A673 (cell line): Measurements from ENCODE around the gene CD244. TPM values are rescaled to one million over a fixed set of nuclear protein-coding genes. Genes with fewer than 3 reads are reported as not detected.

ENCODE experiments used
- BruUV-seq: library from RNA; stranded (reverse); fragments of 400-500 nt; replicated peaks from 2 replicates; lab custom pipeline; 2021; lab: Mats Ljungman, UMichigan
- CTCF ChIA-PET: fragments of 300-600 bp; sonication (Branson Sonifier 250); formaldehyde crosslinking; loops from one replicate; lab custom pipeline; 2022; ENCODE audit warnings: antibody characterized with exemption; lab: Charles Lee
- POLR2A ChIA-PET: fragments of 300-600 bp; sonication (Branson Sonifier 250); formaldehyde crosslinking; loops from one replicate; lab custom pipeline; 2022; ENCODE audit warnings: antibody characterized with exemption; ENCODE audit not compliant: low non-redundant PET; lab: Charles Lee
- DNase-seq: peaks from one replicate; pipeline ENCODE4 v3.0.0-alpha.2; 2015; ENCODE audit warnings: low spot score
- H3K27ac ChIP-seq: fragments of 200-600 bp; sonication (generic); 2 replicates; pipeline ENCODE4 v1.5.1; 2016; ENCODE audit warnings: mixed run types, low read depth, mild to moderate bottlenecking, mixed read lengths, antibody characterized with exemption, low read length; ENCODE audit not compliant: poor library complexity, severe bottlenecking
- H3K27me3 ChIP-seq: fragments of 200-600 bp; sonication (generic); replicated peaks from 2 replicates; pipeline ENCODE4 v1.6.1; 2017; ENCODE audit warnings: mixed run types, low read depth, mild to moderate bottlenecking, mixed read lengths, antibody characterized with exemption, low read length; ENCODE audit not compliant: insufficient read depth, poor library complexity
- H3K36me3 ChIP-seq: fragments of 200-600 bp; sonication (generic); 2 replicates; pipeline ENCODE4 v1.6.1; 2016; ENCODE audit warnings: mixed run types, mild to moderate bottlenecking, mixed read lengths, antibody characterized with exemption, low read length; ENCODE audit not compliant: insufficient read depth, poor library complexity, severe bottlenecking
- H3K4me1 ChIP-seq: fragments of 200-600 bp; sonication (generic); 2 replicates; pipeline ENCODE4 v1.6.1; 2017; ENCODE audit warnings: mixed run types, mild to moderate bottlenecking, mixed read lengths, antibody characterized with exemption, low read length; ENCODE audit not compliant: insufficient read depth, poor library complexity, severe bottlenecking
- H3K4me3 ChIP-seq: fragments of 200-600 bp; sonication (generic); 2 replicates; pipeline ENCODE4 v1.5.1; 2016; ENCODE audit warnings: low read depth, mixed run types, mild to moderate bottlenecking, mixed read lengths, low read length; ENCODE audit not compliant: poor library complexity, severe bottlenecking
- H3K9me3 ChIP-seq: fragments of 200-600 bp; sonication (generic); 2 replicates; pipeline ENCODE4 v1.6.1; 2016; ENCODE audit warnings: mixed run types, low read depth, mild to moderate bottlenecking, mixed read lengths, antibody characterized with exemption, low read length; ENCODE audit not compliant: poor library complexity, severe bottlenecking
- EZH2 ChIP-seq: fragments of 200-600 bp; sonication (generic); IDR thresholded peaks from 2 replicates; pipeline ENCODE4 v1.6.1; 2017; ENCODE audit warnings: borderline replicate concordance, low read depth, mild to moderate bottlenecking, mixed read lengths, antibody characterized with exemption, low read length; ENCODE audit not compliant: poor library complexity, severe bottlenecking
- intact Hi-C: fragments of 100-400 bp; cut with micrococcal nuclease; formaldehyde crosslinking; loops from one replicate; pipeline ENCODE4 v1.10.0; 2022; ENCODE audit not compliant: unreplicated experiment
- total RNA-seq: library from RNA; stranded (reverse); gene quantifications from 2 replicates; pipeline ENCODE4 v1.2.3, GENCODE V29; 2021
- TF ChIP-seq, protein P1 (sequence below): fragments of 300-800, 200-600 bp; sonication (generic); conservative IDR thresholded peaks from 2 replicates; pipeline ENCODE4 v1.5.1; 2017; ENCODE audit warnings: low read depth, mild to moderate bottlenecking, antibody characterized with exemption, low read length, moderate library complexity, mixed read lengths

Gene CD244
- total RNA-seq, 1 experiment from 2014 or later, result not detected

DNA sequence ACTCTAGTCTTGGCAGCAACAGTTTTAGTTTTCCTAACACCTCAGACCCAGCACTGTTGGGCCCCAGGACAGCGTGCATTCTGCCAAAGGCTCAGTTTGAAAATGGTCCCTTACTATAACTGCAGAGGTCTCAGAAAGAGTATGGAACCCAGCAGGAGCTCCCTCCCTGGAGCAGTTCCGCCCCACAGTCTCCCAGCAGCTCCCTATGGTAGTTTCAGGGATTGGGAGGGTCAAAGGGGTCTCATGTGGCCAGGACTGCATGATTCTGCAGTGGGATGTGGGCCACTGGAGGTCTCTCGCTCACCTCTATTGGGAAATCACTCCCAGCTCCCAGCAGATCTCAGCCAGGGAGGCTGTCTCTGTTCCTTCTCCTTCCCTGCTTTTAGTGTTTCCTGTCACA, 54.4 kb downstream of the CD244 start:
- Histone ChIP-seq H3K9me3 (peaks cover 12% of the 10 kb centered on the region), H3K27me3 (peaks cover 3% of the 10 kb centered on the region), H3K4me3 (no peak overlapping the region), H3K27ac (no peak overlapping the region), H3K36me3 (no peaks in the 10 kb centered on the region), H3K4me1 (no peaks in the 10 kb centered on the region)
- ChIA-PET POLR2A (no interaction called here), CTCF (no interaction called here)
- DNase-seq, result no peak
- no peak for TF ChIP-seq EZH2
- TF ChIP-seq, protein P1, sequence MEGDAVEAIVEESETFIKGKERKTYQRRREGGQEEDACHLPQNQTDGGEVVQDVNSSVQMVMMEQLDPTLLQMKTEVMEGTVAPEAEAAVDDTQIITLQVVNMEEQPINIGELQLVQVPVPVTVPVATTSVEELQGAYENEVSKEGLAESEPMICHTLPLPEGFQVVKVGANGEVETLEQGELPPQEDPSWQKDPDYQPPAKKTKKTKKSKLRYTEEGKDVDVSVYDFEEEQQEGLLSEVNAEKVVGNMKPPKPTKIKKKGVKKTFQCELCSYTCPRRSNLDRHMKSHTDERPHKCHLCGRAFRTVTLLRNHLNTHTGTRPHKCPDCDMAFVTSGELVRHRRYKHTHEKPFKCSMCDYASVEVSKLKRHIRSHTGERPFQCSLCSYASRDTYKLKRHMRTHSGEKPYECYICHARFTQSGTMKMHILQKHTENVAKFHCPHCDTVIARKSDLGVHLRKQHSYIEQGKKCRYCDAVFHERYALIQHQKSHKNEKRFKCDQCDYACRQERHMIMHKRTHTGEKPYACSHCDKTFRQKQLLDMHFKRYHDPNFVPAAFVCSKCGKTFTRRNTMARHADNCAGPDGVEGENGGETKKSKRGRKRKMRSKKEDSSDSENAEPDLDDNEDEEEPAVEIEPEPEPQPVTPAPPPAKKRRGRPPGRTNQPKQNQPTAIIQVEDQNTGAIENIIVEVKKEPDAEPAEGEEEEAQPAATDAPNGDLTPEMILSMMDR, result no peak
- BruUV-seq, result no TSS peak
- intact Hi-C loops, result no loop called here

DNA sequence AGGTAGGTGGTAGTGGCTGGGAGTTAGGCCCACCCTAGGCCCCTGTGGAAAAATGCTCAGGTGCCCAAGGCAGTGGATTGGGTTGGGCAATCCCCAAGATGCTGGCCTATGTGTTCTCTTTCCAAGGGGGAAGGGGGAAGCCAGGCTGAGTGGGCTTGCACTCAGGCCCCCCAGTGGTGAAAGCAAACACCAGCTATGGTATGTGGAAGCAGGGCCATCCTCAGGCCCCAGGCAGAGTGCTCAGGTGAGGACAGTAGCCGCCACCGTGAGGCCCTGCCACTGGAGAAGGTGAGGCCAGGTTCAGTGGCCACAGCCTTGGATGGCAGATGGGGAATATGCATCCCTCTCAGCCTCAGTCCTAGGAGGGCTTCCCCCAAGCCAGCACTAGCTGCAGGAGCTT, 54.9 kb downstream of the CD244 start:
- H3K9me3 ChIP-seq, result peaks cover 12% of the 10 kb centered on the region
- no peak overlapping the region for H3K27ac ChIP-seq
- BruUV-seq, result no TSS peak
- intact Hi-C loops, result no loop called here
- H3K27me3 ChIP-seq, result peaks cover 3% of the 10 kb centered on the region
- no peak for DNase-seq
- POLR2A ChIA-PET, result no interaction called here
- H3K4me3 ChIP-seq, result no peak overlapping the region
- H3K4me1 ChIP-seq, result no peaks in the 10 kb centered on the region
- H3K36me3 ChIP-seq, result no peaks in the 10 kb centered on the region
- CTCF ChIA-PET, result no interaction called here
- TF ChIP-seq, protein P1, result no peak
- TF ChIP-seq EZH2, result no peak

DNA sequence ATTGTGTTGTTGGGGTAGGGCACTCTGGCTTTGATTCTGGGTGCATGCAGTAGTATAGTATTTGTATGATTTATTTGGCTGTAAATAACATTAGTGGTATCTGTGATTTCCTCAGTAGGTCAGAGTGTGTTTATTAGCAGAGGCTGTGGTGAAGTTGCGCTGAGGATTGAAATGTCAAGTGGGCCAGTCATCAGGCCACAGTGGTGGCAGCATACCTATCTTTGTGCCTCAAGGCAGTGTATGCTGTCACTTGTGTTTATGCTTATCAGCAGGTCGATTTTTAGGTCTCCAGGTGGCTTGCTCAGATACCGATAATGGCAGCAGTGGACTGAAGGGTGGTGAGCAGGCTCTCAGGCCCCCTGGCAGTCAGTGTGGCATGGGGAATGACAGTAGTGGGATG, 55.4 kb downstream of the CD244 start:
- Histone ChIP-seq H3K36me3 (no peaks in the 10 kb centered on the region), H3K9me3 (peaks cover 12% of the 10 kb centered on the region), H3K4me1 (no peaks in the 10 kb centered on the region), H3K4me3 (no peak overlapping the region), H3K27ac (no peak overlapping the region), H3K27me3 (peaks cover 3% of the 10 kb centered on the region)
- ChIA-PET CTCF (no interaction called here), POLR2A (no interaction called here)
- intact Hi-C loops, result no loop called here
- TF ChIP-seq EZH2, result no peak
- no TSS peak for BruUV-seq
- no peak for DNase-seq

DNA sequence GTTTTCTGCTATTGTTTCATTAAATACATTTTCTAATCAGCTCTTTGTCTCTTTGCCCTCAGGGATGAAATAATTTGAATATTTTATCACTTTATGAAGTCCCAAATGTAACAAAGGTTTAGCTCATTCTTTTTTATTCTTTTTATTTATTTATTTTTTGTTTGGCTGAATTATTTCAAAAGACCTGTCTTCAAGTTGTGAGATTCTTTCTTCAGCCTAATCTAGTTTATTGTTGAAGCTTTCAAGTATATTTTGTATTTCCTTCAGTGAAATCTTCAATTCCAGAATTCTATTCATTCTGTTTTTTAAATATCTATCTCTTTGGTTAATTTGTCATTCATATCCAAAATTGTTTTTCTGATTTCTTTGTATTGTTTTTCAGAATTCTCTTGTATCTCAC, 55.9 kb downstream of the CD244 start:
- ChIA-PET CTCF (no interaction called here), POLR2A (no interaction called here)
- no peak for TF ChIP-seq EZH2
- TF ChIP-seq, protein P1, result no peak
- no peak overlapping the region for H3K4me3 ChIP-seq
- no TSS peak for BruUV-seq
- H3K9me3 ChIP-seq, result peaks cover 12% of the 10 kb centered on the region
- no peak overlapping the region for H3K27ac ChIP-seq
- peaks cover 3% of the 10 kb centered on the region for H3K27me3 ChIP-seq
- no peak for DNase-seq
- no peaks in the 10 kb centered on the region for H3K36me3 ChIP-seq
- no peaks in the 10 kb centered on the region for H3K4me1 ChIP-seq
- intact Hi-C loops, result no loop called here
